Measurements from ENCODE around the gene MIB2. TPM values are rescaled to one million over a fixed set of nuclear protein-coding genes. Genes with fewer than 3 reads are reported as not detected.

MIB2 gene
- polyA plus RNA-seq, 4 donors, result 44.7 to 213 (median 116) TPM

- Histone ChIP-seq H3K27me3 (ENCODE audit: control insufficient read depth in 3 of 3, insufficient read depth in 3 of 3, low read length in 3 of 3) (peaks cover 0 to 14% (median 0%) of the 10 kb centered on the region in 3 donors), H3K36me3 (ENCODE audit: control insufficient read depth in 3 of 3, insufficient read depth in 2 of 3, low read depth in 1 of 3, low read length in 3 of 3) (peaks cover 0 to 9% (median 0%) of the 10 kb centered on the region in 3 donors), H3K27ac (ENCODE audit: low read depth in 1 of 3, low read length in 2 of 3) (peak overlapping the region; percentile 33 to 63 (median 52)), H3K4me3 (ENCODE audit: low read depth in 1 of 3, low read length in 3 of 3) (no peak overlapping the region), H3K9me3 (ENCODE audit: control insufficient read depth in 2 of 2, insufficient read depth in 1 of 2, low read depth in 1 of 2, low read length in 1 of 2) (no peaks in the 10 kb centered on the region), H3K4me1 (ENCODE audit: control insufficient read depth in 3 of 3, insufficient read depth in 2 of 3, low read depth in 1 of 3, low read length in 2 of 3) (peaks cover 4 to 26% (median 6%) of the 10 kb centered on the region in 3 donors)
- FAIRE-seq (no peak), DNase-seq (peak; percentile 80 to 90)
- WGBS, 3 donors, result 12 to 38% (median 17%) methylated on average over 10 of the region's 10 CpGs
Measured at GRCh38 chr1:1577367-1578011, 37.8 kb upstream of the MIB2 start.

- Histone ChIP-seq H3K27ac (ENCODE audit: low read depth in 1 of 3, low read length in 2 of 3) (no peak overlapping the region), H3K4me3 (ENCODE audit: low read depth in 1 of 3, low read length in 3 of 3) (no peak overlapping the region), H3K27me3 (ENCODE audit: control insufficient read depth in 3 of 3, insufficient read depth in 3 of 3, low read length in 3 of 3) (peaks cover 0 to 22% (median 0%) of the 10 kb centered on the region in 3 donors), H3K4me1 (ENCODE audit: control insufficient read depth in 3 of 3, insufficient read depth in 2 of 3, low read depth in 1 of 3, low read length in 2 of 3) (peaks cover 0 to 22% (median 6%) of the 10 kb centered on the region in 3 donors), H3K9me3 (ENCODE audit: control insufficient read depth in 2 of 2, insufficient read depth in 1 of 2, low read depth in 1 of 2, low read length in 1 of 2) (no peaks in the 10 kb centered on the region), H3K36me3 (ENCODE audit: control insufficient read depth in 3 of 3, insufficient read depth in 2 of 3, low read depth in 1 of 3, low read length in 3 of 3) (peaks cover 0 to under 1% (median 0%) of the 10 kb centered on the region in 3 donors)
- no peak for FAIRE-seq
- WGBS, 3 donors, result 51 to 82% (median 61%) methylated on average over 13 of the region's 13 CpGs
- no peak for DNase-seq
Measured at GRCh38 chr1:1578371-1578940, 36.8 kb upstream of the MIB2 start.

- WGBS, 3 donors, result 74 to 84% (median 80%) methylated on average over 9 of the region's 9 CpGs
- H3K27me3 ChIP-seq (ENCODE audit: control insufficient read depth in 3 of 3, insufficient read depth in 3 of 3, low read length in 3 of 3), result peaks cover 0 to 34% (median 0%) of the 10 kb centered on the region in 3 donors
- no peaks in the 10 kb centered on the region for H3K9me3 ChIP-seq (ENCODE audit: control insufficient read depth in 2 of 2, insufficient read depth in 1 of 2, low read depth in 1 of 2, low read length in 1 of 2)
- no peaks in the 10 kb centered on the region for H3K36me3 ChIP-seq (ENCODE audit: control insufficient read depth in 3 of 3, insufficient read depth in 2 of 3, low read depth in 1 of 3, low read length in 3 of 3)
- H3K27ac ChIP-seq (ENCODE audit: low read depth in 1 of 3, low read length in 2 of 3), result no peak overlapping the region
- H3K4me1 ChIP-seq (ENCODE audit: control insufficient read depth in 3 of 3, insufficient read depth in 2 of 3, low read depth in 1 of 3, low read length in 2 of 3), result peaks cover 0 to 3% (median 0%) of the 10 kb centered on the region in 3 donors
- no peak for DNase-seq
- FAIRE-seq, result no peak
- no peak overlapping the region for H3K4me3 ChIP-seq (ENCODE audit: low read depth in 1 of 3, low read length in 3 of 3)
Measured at GRCh38 chr1:1582585-1583346, 32.5 kb upstream of the MIB2 start.

GRCh38 chr1:1583347-1584010 lies 31.8 kb upstream of the MIB2 start:
- FAIRE-seq, result no peak

GRCh38 chr1:1591452-1591851 lies 23.8 kb upstream of the MIB2 start:
- Histone ChIP-seq H3K4me3 (ENCODE audit: low read depth in 1 of 3, low read length in 3 of 3) (no peak overlapping the region), H3K36me3 (ENCODE audit: control insufficient read depth in 3 of 3, insufficient read depth in 2 of 3, low read depth in 1 of 3, low read length in 3 of 3) (no peaks in the 10 kb centered on the region), H3K9me3 (ENCODE audit: control insufficient read depth in 2 of 2, insufficient read depth in 1 of 2, low read depth in 1 of 2, low read length in 1 of 2) (no peaks in the 10 kb centered on the region), H3K4me1 (ENCODE audit: control insufficient read depth in 3 of 3, insufficient read depth in 2 of 3, low read depth in 1 of 3, low read length in 2 of 3) (no peaks in the 10 kb centered on the region), H3K27me3 (ENCODE audit: control insufficient read depth in 3 of 3, insufficient read depth in 3 of 3, low read length in 3 of 3) (peaks cover 0 to 14% (median 0%) of the 10 kb centered on the region in 3 donors), H3K27ac (ENCODE audit: low read depth in 1 of 3, low read length in 2 of 3) (no peak overlapping the region)
- WGBS, 3 donors, result 85 to 87% (median 86%) methylated on average over 13 of the region's 13 CpGs
- no peak for DNase-seq
- no peak for FAIRE-seq

More at GRCh38 chr1:1583347-1584010, 31.8 kb upstream of the MIB2 start:
- Histone ChIP-seq H3K4me3 (ENCODE audit: low read depth in 1 of 3, low read length in 3 of 3) (no peak overlapping the region), H3K27ac (ENCODE audit: low read depth in 1 of 3, low read length in 2 of 3) (no peak overlapping the region), H3K27me3 (ENCODE audit: control insufficient read depth in 3 of 3, insufficient read depth in 3 of 3, low read length in 3 of 3) (peaks cover 0 to 34% (median 0%) of the 10 kb centered on the region in 3 donors), H3K36me3 (ENCODE audit: control insufficient read depth in 3 of 3, insufficient read depth in 2 of 3, low read depth in 1 of 3, low read length in 3 of 3) (no peaks in the 10 kb centered on the region), H3K4me1 (ENCODE audit: control insufficient read depth in 3 of 3, insufficient read depth in 2 of 3, low read depth in 1 of 3, low read length in 2 of 3) (no peaks in the 10 kb centered on the region), H3K9me3 (ENCODE audit: control insufficient read depth in 2 of 2, insufficient read depth in 1 of 2, low read depth in 1 of 2, low read length in 1 of 2) (no peaks in the 10 kb centered on the region)
- DNase-seq, result no peak
- 84 to 86% (median 84%) methylated on average over 23 of the region's 23 CpGs for WGBS, 3 donors

- 80 to 86% (median 85%) methylated on average over 22 to 24 of the region's 24 CpGs for WGBS, 3 donors
- Histone ChIP-seq H3K27me3 (ENCODE audit: control insufficient read depth in 3 of 3, insufficient read depth in 3 of 3, low read length in 3 of 3) (peaks cover 3 to 39% (median 6%) of the 10 kb centered on the region in 3 donors), H3K9me3 (ENCODE audit: control insufficient read depth in 2 of 2, insufficient read depth in 1 of 2, low read depth in 1 of 2, low read length in 1 of 2) (no peaks in the 10 kb centered on the region), H3K36me3 (ENCODE audit: control insufficient read depth in 3 of 3, insufficient read depth in 2 of 3, low read depth in 1 of 3, low read length in 3 of 3) (no peaks in the 10 kb centered on the region), H3K27ac (ENCODE audit: low read depth in 1 of 3, low read length in 2 of 3) (no peak overlapping the region), H3K4me1 (ENCODE audit: control insufficient read depth in 3 of 3, insufficient read depth in 2 of 3, low read depth in 1 of 3, low read length in 2 of 3) (peaks cover 0 to 5% (median 0%) of the 10 kb centered on the region in 3 donors), H3K4me3 (ENCODE audit: low read depth in 1 of 3, low read length in 3 of 3) (no peak overlapping the region)
- DNase-seq (peak in 1 of 2 donors; percentile 1), FAIRE-seq (no peak)
Measured at GRCh38 chr1:1593834-1594601, 21.3 kb upstream of the MIB2 start.

- no peak overlapping the region for H3K4me3 ChIP-seq (ENCODE audit: low read depth in 1 of 3, low read length in 3 of 3)
- H3K27me3 ChIP-seq (ENCODE audit: control insufficient read depth in 3 of 3, insufficient read depth in 3 of 3, low read length in 3 of 3), result peaks cover 3 to 42% (median 6%) of the 10 kb centered on the region in 3 donors
- peaks cover 0 to 5% (median 0%) of the 10 kb centered on the region in 3 donors for H3K4me1 ChIP-seq (ENCODE audit: control insufficient read depth in 3 of 3, insufficient read depth in 2 of 3, low read depth in 1 of 3, low read length in 2 of 3)
- no peaks in the 10 kb centered on the region for H3K9me3 ChIP-seq (ENCODE audit: control insufficient read depth in 2 of 2, insufficient read depth in 1 of 2, low read depth in 1 of 2, low read length in 1 of 2)
- peak in 1 of 2 donors; percentile 17 for DNase-seq
- H3K36me3 ChIP-seq (ENCODE audit: control insufficient read depth in 3 of 3, insufficient read depth in 2 of 3, low read depth in 1 of 3, low read length in 3 of 3), result no peaks in the 10 kb centered on the region
- 36 to 58% (median 48%) methylated on average over 10 of the region's 10 CpGs for WGBS, 3 donors
- no peak overlapping the region for H3K27ac ChIP-seq (ENCODE audit: low read depth in 1 of 3, low read length in 2 of 3)
- FAIRE-seq, result no peak
Measured at GRCh38 chr1:1594602-1595260, 20.6 kb upstream of the MIB2 start.
